Activated CD4-positive, alpha-beta T cell treated with anti-CD3 and anti-CD28 coated beads for 36 hours (primary cell): ENCODE measurements around the gene OS9. TPM values are rescaled to one million over a fixed set of nuclear protein-coding genes. Genes with fewer than 3 reads are reported as not detected.

Experiments
- ATAC-seq: fragments of 200-7000 bp; cut with Tn5 transposase; one replicate; pipeline ENCODE4 v1.10.0; 2021; ENCODE audit warnings: mild to moderate bottlenecking, moderate library complexity
- CTCF ChIA-PET: fragments of 350-600 bp; sonication (Branson Sonifier 250); formaldehyde crosslinking; loops from one replicate; lab custom pipeline; 2021; ENCODE audit warnings: antibody characterized with exemption; lab: Charles Lee
- POLR2A ChIA-PET: fragments of 350-600 bp; sonication (Branson Sonifier 250); formaldehyde crosslinking; loops from one replicate; lab custom pipeline; 2021; ENCODE audit warnings: antibody characterized with exemption, inconsistent platforms; lab: Charles Lee
- DNase-seq: peaks from one replicate; pipeline ENCODE4 v3.0.0-alpha.2; 2020
- H3K27ac Mint-ChIP-seq: one replicate; pipeline ENCODE4 v1.8.0; 2021; ENCODE audit warnings: mixed read lengths
- H3K27me3 Mint-ChIP-seq: one replicate; pipeline ENCODE4 v1.8.0; 2021; ENCODE audit warnings: mixed read lengths
- H3K36me3 Mint-ChIP-seq: one replicate; pipeline ENCODE4 v1.8.0; 2021; ENCODE audit warnings: low read depth, mixed read lengths
- H3K4me1 Mint-ChIP-seq: one replicate; pipeline ENCODE4 v1.8.0; 2021; ENCODE audit warnings: mixed read lengths
- H3K4me3 Mint-ChIP-seq: one replicate; pipeline ENCODE4 v1.8.0; 2021; ENCODE audit warnings: mild to moderate bottlenecking, moderate library complexity, mixed read lengths
- H3K9me3 Mint-ChIP-seq: one replicate; pipeline ENCODE4 v1.8.0; 2021; ENCODE audit warnings: low read depth, mixed read lengths
- intact Hi-C, 2 experiments: fragments of 100-400 bp; cut with DNase I in 1 of 2; cut with micrococcal nuclease in 1 of 2; formaldehyde crosslinking; loops; one replicate each; pipeline versions ENCODE4 v1.14.2 to v1.15.1; 2022 to 2024; cut with DNase I, micrococcal nuclease
- total RNA-seq, 2 experiments: library from RNA; stranded (reverse); gene quantifications; one replicate each; pipeline ENCODE4 v1.2.3, GENCODE V29; 2021

Gene OS9
- total RNA-seq, 2 experiments from 2014 or later, result 61.7 to 63.2 TPM

- H3K27me3 Mint-ChIP-seq, result no peaks in the 10 kb centered on the region
- H3K4me3 Mint-ChIP-seq, result peak overlapping the region; percentile 94
- peaks cover 45% of the 10 kb centered on the region for H3K36me3 Mint-ChIP-seq
- no peak for ATAC-seq
- intact Hi-C loops, result loop anchor here (2.0 kb wide), 4 partner anchors 51 to 1629 kb away; partner anchors contain the start of genes GLI1 (in 1 of the 2), MBD6 (in 1 of the 2), OS9 (in 1 of the 2) and RPL41 (in 1 of the 2)
- ChIA-PET POLR2A (interaction anchor here (0.5 to 1.5 kb wide), 5 partner anchors 11 to 285 kb away, joined by 3 to 5 read pairs (median 3); no protein-coding TSS in a partner anchor), CTCF (interaction anchor here (0.8 to 2.3 kb wide), 5 partner anchors 11 to 52 kb away, joined by 3 to 9 read pairs (median 5); partner anchors contain the start of genes EEF1AKMT3 and METTL1)
- peaks cover 48% of the 10 kb centered on the region for H3K4me1 Mint-ChIP-seq
- peak overlapping the region; percentile 98 for H3K27ac Mint-ChIP-seq
- DNase-seq, result no peak
- no peaks in the 10 kb centered on the region for H3K9me3 Mint-ChIP-seq
Observed at GRCh38 chr12:57745485-57745881, 51.6 kb downstream of the OS9 start.

GRCh38 chr12:57746025-57746424, 52.1 kb downstream of the OS9 start:
- Mint-ChIP-seq H3K9me3 (no peaks in the 10 kb centered on the region), H3K36me3 (peaks cover 50% of the 10 kb centered on the region), H3K27me3 (no peaks in the 10 kb centered on the region), H3K4me3 (peak overlapping the region; percentile 94), H3K27ac (peak overlapping the region; percentile 98), H3K4me1 (peaks cover 48% of the 10 kb centered on the region)
- no peak for DNase-seq
- ChIA-PET CTCF (interaction anchor here (2.3 kb wide), 1 partner anchor 35 kb away, joined by 7 read pairs; no protein-coding TSS in a partner anchor), POLR2A (no interaction called here)
- intact Hi-C loops, result no loop called here
- ATAC-seq, result no peak

- H3K4me3 Mint-ChIP-seq, result no peak overlapping the region
- H3K9me3 Mint-ChIP-seq, result no peaks in the 10 kb centered on the region
- ChIA-PET CTCF (interaction anchor here (1.2 kb wide), 1 partner anchor 11 kb away, joined by 4 read pairs; no protein-coding TSS in a partner anchor), POLR2A (interaction anchor here (1.1 kb wide), 1 partner anchor 17 kb away, joined by 3 read pairs; no protein-coding TSS in a partner anchor)
- DNase-seq (no peak), ATAC-seq (no peak)
- H3K36me3 Mint-ChIP-seq, result peaks cover 61% of the 10 kb centered on the region
- intact Hi-C loops, result no loop called here
- peaks cover 60% of the 10 kb centered on the region for H3K4me1 Mint-ChIP-seq
- no peaks in the 10 kb centered on the region for H3K27me3 Mint-ChIP-seq
- no peak overlapping the region for H3K27ac Mint-ChIP-seq
Observed at GRCh38 chr12:57749061-57749460, 55.1 kb downstream of the OS9 start.

- ChIA-PET CTCF (interaction anchor here (1.0 to 1.3 kb wide), 2 partner anchors 9 to 14 kb away, joined by 3 to 6 read pairs; no protein-coding TSS in a partner anchor), POLR2A (interaction anchor here (0.5 kb wide), 1 partner anchor 10 kb away, joined by 3 read pairs; no protein-coding TSS in a partner anchor)
- Mint-ChIP-seq H3K27me3 (no peaks in the 10 kb centered on the region), H3K36me3 (peaks cover 51% of the 10 kb centered on the region), H3K4me1 (peaks cover 53% of the 10 kb centered on the region), H3K27ac (peak overlapping the region; percentile 99), H3K9me3 (no peaks in the 10 kb centered on the region), H3K4me3 (peak overlapping the region; percentile 100)
- intact Hi-C loops, result loop anchor here (5.0 to 10.0 kb wide), 4 partner anchors 97 to 1823 kb away; partner anchors contain the start of genes BAZ2A (in 1 of the 2), CTDSP2 (in 1 of the 2), DDIT3 (in 1 of the 2) and MBD6 (in 1 of the 2)
- ATAC-seq (no peak), DNase-seq (no peak)
Observed at GRCh38 chr12:57750561-57751431, 56.9 kb downstream of the OS9 start.

- Mint-ChIP-seq H3K27me3 (no peaks in the 10 kb centered on the region), H3K4me1 (peaks cover 51% of the 10 kb centered on the region), H3K9me3 (no peaks in the 10 kb centered on the region), H3K27ac (peak overlapping the region; percentile 99), H3K4me3 (peak overlapping the region; percentile 100), H3K36me3 (peaks cover 46% of the 10 kb centered on the region)
- ChIA-PET POLR2A (interaction anchor here (1.2 kb wide), 1 partner anchor 21 kb away, joined by 3 read pairs; the partner anchor contains the start of genes EEF1AKMT3 and METTL1), CTCF (no interaction called here)
- no peak for ATAC-seq
- DNase-seq, result no peak
- intact Hi-C loops, result loop anchor here (5.0 to 10.0 kb wide), 4 partner anchors 96 to 1824 kb away; partner anchors contain the start of genes BAZ2A (in 1 of the 2), CTDSP2 (in 1 of the 2), DDIT3 (in 1 of the 2) and MBD6 (in 1 of the 2)
Observed at GRCh38 chr12:57751432-57751787, 57.5 kb downstream of the OS9 start.

- Mint-ChIP-seq H3K4me3 (peak within 1 kb of the TSS; percentile 100), H3K27me3 (no peaks in the 10 kb centered on the region), H3K4me1 (peaks cover 56% of the 10 kb centered on the region), H3K9me3 (no peaks in the 10 kb centered on the region), H3K27ac (peak within 1 kb of the TSS; percentile 99), H3K36me3 (peaks cover 46% of the 10 kb centered on the region)
- peak; percentile 77 for ATAC-seq
- ChIA-PET CTCF (interaction anchor here (0.6 to 0.7 kb wide), 3 partner anchors 11 to 277 kb away, joined by 3 read pairs; partner anchors contain the start of gene TSFM), POLR2A (interaction anchor here (0.7 to 1.2 kb wide), 3 partner anchors 20 to 273 kb away, joined by 3 read pairs; partner anchors contain the start of genes DTX3, EEF1AKMT3 and METTL1)
- intact Hi-C loops, result loop anchor here (1.0 to 10.0 kb wide), 9 partner anchors 8 to 1825 kb away; partner anchors contain the start of genes EEF1AKMT3 (in 2 of the 2), MBD6 (in 2 of the 2), METTL1 (in 2 of the 2) and BAZ2A (in 1 of the 2)
- peak; percentile 99 for DNase-seq
Observed at GRCh38 chr12:57751788-57752667, 58.1 kb downstream of the OS9 start, which contains the start of gene CDK4. Gene CDK4 (minus strand): TSS chr12:57752310. CDS start chr12:57751717, 593 bp downstream.

- no peaks in the 10 kb centered on the region for H3K27me3 Mint-ChIP-seq
- intact Hi-C loops, result loop anchor here (1.0 to 10.0 kb wide), 9 partner anchors 8 to 1825 kb away; partner anchors contain the start of genes EEF1AKMT3 (in 2 of the 2), MBD6 (in 2 of the 2), METTL1 (in 2 of the 2) and BAZ2A (in 1 of the 2)
- POLR2A ChIA-PET, result interaction anchor here (1.2 kb wide), 1 partner anchor 20 kb away, joined by 3 read pairs; the partner anchor contains the start of genes EEF1AKMT3 and METTL1
- CTCF ChIA-PET, result interaction anchor here (0.6 to 0.7 kb wide), 2 partner anchors 11 to 277 kb away, joined by 3 read pairs; no protein-coding TSS in a partner anchor
- no peak for DNase-seq
- ATAC-seq, result no peak
- H3K4me1 Mint-ChIP-seq, result peaks cover 57% of the 10 kb centered on the region
- H3K4me3 Mint-ChIP-seq, result peak overlapping the region; percentile 100
- peaks cover 43% of the 10 kb centered on the region for H3K36me3 Mint-ChIP-seq
- peak overlapping the region; percentile 99 for H3K27ac Mint-ChIP-seq
- H3K9me3 Mint-ChIP-seq, result no peaks in the 10 kb centered on the region
Observed at GRCh38 chr12:57752668-57753000, 58.7 kb downstream of the OS9 start.

GRCh38 chr12:57753756-57754337, 59.9 kb downstream of the OS9 start:
- Mint-ChIP-seq H3K27me3 (no peaks in the 10 kb centered on the region), H3K27ac (peak overlapping the region; percentile 40), H3K9me3 (no peaks in the 10 kb centered on the region), H3K36me3 (peaks cover 38% of the 10 kb centered on the region), H3K4me3 (peak overlapping the region; percentile 79), H3K4me1 (peaks cover 57% of the 10 kb centered on the region)
- POLR2A ChIA-PET, result no interaction called here
- intact Hi-C loops, result loop anchor here (2.0 to 10.0 kb wide), 6 partner anchors 59 to 1827 kb away; partner anchors contain the start of genes BAZ2A (in 1 of the 2), CTDSP2 (in 1 of the 2), DDIT3 (in 1 of the 2) and MBD6 (in 1 of the 2)
- no peak for DNase-seq
- ATAC-seq, result no peak
- CTCF ChIA-PET, result interaction anchor here (0.7 to 1.2 kb wide), 4 partner anchors 9 to 89 kb away, joined by 3 read pairs; partner anchors contain the start of gene TSPAN31

- ChIA-PET POLR2A (no interaction called here), CTCF (interaction anchor here (0.7 to 2.8 kb wide), 5 partner anchors 10 to 88 kb away, joined by 3 to 54 read pairs (median 3); partner anchors contain the start of genes CYP27B1 and TSPAN31)
- peak within 1 kb of the TSS; percentile 72 for H3K27ac Mint-ChIP-seq
- no peaks in the 10 kb centered on the region for H3K27me3 Mint-ChIP-seq
- H3K4me1 Mint-ChIP-seq, result peaks cover 59% of the 10 kb centered on the region
- intact Hi-C loops, result loop anchor here (1.0 to 10.0 kb wide), 6 partner anchors 28 to 1827 kb away; partner anchors contain the start of genes CTDSP2 (in 2 of the 2), BAZ2A (in 1 of the 2), DDIT3 (in 1 of the 2) and MBD6 (in 1 of the 2)
- no peaks in the 10 kb centered on the region for H3K9me3 Mint-ChIP-seq
- H3K36me3 Mint-ChIP-seq, result peaks cover 32% of the 10 kb centered on the region
- DNase-seq (peak; percentile 92), ATAC-seq (peak; percentile 62)
- H3K4me3 Mint-ChIP-seq, result peak within 1 kb of the TSS; percentile 79
Observed at GRCh38 chr12:57754411-57755193, 60.7 kb downstream of the OS9 start, which contains the start of gene MARCHF9. Gene MARCHF9 (plus strand): TSS chr12:57755103. CDS start chr12:57755529, 426 bp downstream.
